ENCODE data around the gene GLTP.
"Not testable (repeated sequence)": the region's sequence is repeated elsewhere in the genome, so short reads cannot be mapped to it uniquely, and the experiment has no call there.

Gene GLTP

GRCh38 chr12:109868182-109869051, 11.9 kb downstream of the GLTP start:
- no peaks in the 10 kb centered on the region for H3K9me2 ChIP-seq (replicated peaks; ENCODE audit: insufficient read depth, low read length)
- H2AFZ ChIP-seq (ENCODE audit: low read depth, low read length, severe bottlenecking), result no peak overlapping the region
- no peaks in the 10 kb centered on the region for H3K9me3 ChIP-seq (ENCODE audit: insufficient read depth, low read length)
- H3F3A ChIP-seq (ENCODE audit: insufficient read depth), result no peaks in the 10 kb centered on the region
- no peak overlapping the region for H3K9ac ChIP-seq (ENCODE audit: low read length)
- no peak overlapping the region for H3K4me2 ChIP-seq (ENCODE audit: low read depth, low read length, poor library complexity, severe bottlenecking)
- no peak overlapping the region for H3K4me3 ChIP-seq (ENCODE audit: insufficient read depth, low read length, poor library complexity, severe bottlenecking)
- no peaks in the 10 kb centered on the region for H3K79me2 ChIP-seq (ENCODE audit: insufficient read depth, low read length)
- no peaks in the 10 kb centered on the region for H3K36me3 ChIP-seq (ENCODE audit: low read length)
- no peak overlapping the region for H3K27ac ChIP-seq (ENCODE audit: low read depth, low read length)
- no peaks in the 10 kb centered on the region for H4K20me1 ChIP-seq (ENCODE audit: low read depth, low read length)
- H3K27me3 ChIP-seq (ENCODE audit: low read length), result no peaks in the 10 kb centered on the region
- TF ChIP-seq EZH2phosphoT487 (conservative IDR thresholded peaks at IDR 0.05; ENCODE audit: low read length), result no peak
- TF ChIP-seq CTCF (IDR thresholded peaks at IDR 0.05; ENCODE audit: insufficient read depth, low read length, poor library complexity, severe bottlenecking), result no peak

GRCh38 chr12:109864916-109865315, 15.4 kb downstream of the GLTP start:
- H3K9me2 ChIP-seq (replicated peaks; ENCODE audit: insufficient read depth, low read length), result no peaks in the 10 kb centered on the region
- no peaks in the 10 kb centered on the region for H4K20me1 ChIP-seq (ENCODE audit: low read depth, low read length)
- H3K4me3 ChIP-seq (ENCODE audit: insufficient read depth, low read length, poor library complexity, severe bottlenecking), result no peak overlapping the region
- H3K27me3 ChIP-seq (ENCODE audit: low read length), result no peaks in the 10 kb centered on the region
- H3K9me3 ChIP-seq (ENCODE audit: insufficient read depth, low read length), result no peaks in the 10 kb centered on the region
- H3K4me2 ChIP-seq (ENCODE audit: low read depth, low read length, poor library complexity, severe bottlenecking), result no peak overlapping the region
- no peak overlapping the region for H2AFZ ChIP-seq (ENCODE audit: low read depth, low read length, severe bottlenecking)
- H3K79me2 ChIP-seq (ENCODE audit: insufficient read depth, low read length), result no peaks in the 10 kb centered on the region
- H3K9ac ChIP-seq (ENCODE audit: low read length), result no peak overlapping the region
- no peak for TF ChIP-seq EZH2phosphoT487 (conservative IDR thresholded peaks at IDR 0.05; ENCODE audit: low read length)
- TF ChIP-seq CTCF (IDR thresholded peaks at IDR 0.05; ENCODE audit: insufficient read depth, low read length, poor library complexity, severe bottlenecking), result no peak
- no peak overlapping the region for H3K27ac ChIP-seq (ENCODE audit: low read depth, low read length)
- H3K36me3 ChIP-seq (ENCODE audit: low read length), result no peaks in the 10 kb centered on the region
- H3F3A ChIP-seq (ENCODE audit: insufficient read depth), result no peaks in the 10 kb centered on the region

- H3K9me2 ChIP-seq (replicated peaks; ENCODE audit: insufficient read depth, low read length), result no peaks in the 10 kb centered on the region
- H3F3A ChIP-seq (ENCODE audit: insufficient read depth), result no peaks in the 10 kb centered on the region
- no peak overlapping the region for H3K4me3 ChIP-seq (ENCODE audit: insufficient read depth, low read length, poor library complexity, severe bottlenecking)
- H3K27ac ChIP-seq (ENCODE audit: low read depth, low read length), result no peak overlapping the region
- H4K20me1 ChIP-seq (ENCODE audit: low read depth, low read length), result no peaks in the 10 kb centered on the region
- H3K36me3 ChIP-seq (ENCODE audit: low read length), result no peaks in the 10 kb centered on the region
- no peak overlapping the region for H2AFZ ChIP-seq (ENCODE audit: low read depth, low read length, severe bottlenecking)
- H3K79me2 ChIP-seq (ENCODE audit: insufficient read depth, low read length), result no peaks in the 10 kb centered on the region
- no peak overlapping the region for H3K4me2 ChIP-seq (ENCODE audit: low read depth, low read length, poor library complexity, severe bottlenecking)
- H3K9ac ChIP-seq (ENCODE audit: low read length), result no peak overlapping the region
- TF ChIP-seq EZH2phosphoT487 (conservative IDR thresholded peaks at IDR 0.05; ENCODE audit: low read length) (no peak), CTCF (IDR thresholded peaks at IDR 0.05; ENCODE audit: insufficient read depth, low read length, poor library complexity, severe bottlenecking) (no peak)
- H3K9me3 ChIP-seq (ENCODE audit: insufficient read depth, low read length), result no peaks in the 10 kb centered on the region
- no peaks in the 10 kb centered on the region for H3K27me3 ChIP-seq (ENCODE audit: low read length)
These were observed 16.3 kb downstream of the GLTP start for GRCh38 chr12:109863847-109864712.

DNA sequence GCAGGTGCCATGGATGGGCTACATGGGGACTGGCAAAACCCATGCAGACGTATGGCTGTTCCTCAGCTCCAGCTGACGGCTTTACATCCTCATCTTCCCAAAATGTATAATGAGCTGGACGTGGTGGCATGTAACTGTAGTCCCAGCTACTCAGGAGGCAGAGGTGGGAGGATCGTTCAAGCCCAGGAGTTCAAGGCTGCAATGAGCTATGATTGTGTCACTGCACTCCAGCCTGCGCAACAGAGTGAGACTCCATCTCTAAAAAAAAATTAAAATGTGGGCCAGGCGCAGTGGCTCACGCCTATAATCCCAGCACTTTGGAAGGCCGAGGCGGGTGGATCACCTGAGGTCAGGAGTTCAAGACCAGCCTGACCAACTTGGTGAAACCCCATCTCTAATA, 17.9 kb downstream of the GLTP start:
- H3K27ac ChIP-seq (ENCODE audit: low read depth, low read length); H3F3A ChIP-seq (ENCODE audit: insufficient read depth); H2AFZ ChIP-seq (ENCODE audit: low read depth, low read length, severe bottlenecking); H3K9me3 ChIP-seq (ENCODE audit: insufficient read depth, low read length); H4K20me1 ChIP-seq (ENCODE audit: low read depth, low read length); H3K79me2 ChIP-seq (ENCODE audit: insufficient read depth, low read length); H3K4me2 ChIP-seq (ENCODE audit: low read depth, low read length, poor library complexity, severe bottlenecking); H3K9ac ChIP-seq (ENCODE audit: low read length); H3K4me3 ChIP-seq (ENCODE audit: insufficient read depth, low read length, poor library complexity, severe bottlenecking); H3K27me3 ChIP-seq (ENCODE audit: low read length); H3K9me2 ChIP-seq (replicated peaks; ENCODE audit: insufficient read depth, low read length); H3K36me3 ChIP-seq (ENCODE audit: low read length): not testable (repeated sequence)
